ENCODE results near the gene RSPH1. TPM values are rescaled to one million over a fixed set of nuclear protein-coding genes. Genes with fewer than 3 reads are reported as not detected.

RSPH1 gene
- total and polyA plus RNA-seq, 2 of the 8 experiments (the other 6 are each of a cell fraction or from before 2014, with no cell fraction given): 0.24 TPM; not detected in 1

DNA sequence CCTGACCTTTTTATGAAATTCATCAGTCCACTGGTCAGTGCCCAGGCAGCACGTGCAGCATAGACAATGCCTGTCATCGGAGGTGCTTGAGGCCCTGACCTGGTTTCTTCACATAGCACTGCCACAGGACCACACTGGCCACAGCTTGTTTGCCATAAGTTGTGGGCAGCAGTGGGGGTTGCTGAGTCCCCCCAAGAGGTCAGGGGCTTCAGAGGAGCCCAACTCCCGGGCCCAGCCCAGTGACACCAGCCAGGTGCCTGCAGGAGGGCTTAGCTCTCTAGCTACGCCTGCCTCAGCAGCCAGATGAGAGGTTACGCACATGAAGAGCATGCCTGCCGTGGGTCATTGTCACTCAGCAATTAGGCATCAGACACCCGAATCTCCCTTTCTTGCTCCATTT lies 50.7 kb downstream of the RSPH1 start:
- Histone ChIP-seq H2AK5ac (ENCODE audit: low read depth, low read length) (no peak overlapping the region), H3K9ac (replicated peaks in 1 of 4; ENCODE audit: extremely low read depth in 1 of 4, low read depth in 3 of 4, low read length in 3 of 4) (no peak overlapping the region), H3K4me3 (ENCODE audit: extremely low read depth in 1 of 4, insufficient read depth in 2 of 4, low read depth in 3 of 4, low read length in 4 of 4) (no peak overlapping the region), H3K18ac (ENCODE audit: extremely low read depth, low read length) (no peak overlapping the region), H2BK120ac (replicated peaks; ENCODE audit: low read depth, low read length) (no peak overlapping the region), H3K14ac (ENCODE audit: insufficient read length) (no peak overlapping the region), H3K79me1 (ENCODE audit: low read depth, low read length) (no peaks in the 10 kb centered on the region), H3K36me3 (ENCODE audit: control insufficient read depth in 2 of 4, insufficient read depth in 4 of 4, low read length in 3 of 4) (no peaks in the 10 kb centered on the region), H2BK15ac (ENCODE audit: low read length) (no peak overlapping the region), H3K23ac (ENCODE audit: insufficient read length) (no peak overlapping the region), H3K4me1 (replicated peaks in 1 of 4; ENCODE audit: control insufficient read depth in 3 of 4, insufficient read depth in 4 of 4, low read length in 3 of 4) (no peaks in the 10 kb centered on the region; a peak in 1 of 7 replicates), H2BK20ac (ENCODE audit: low read length) (no peak overlapping the region), H3K4me2 (ENCODE audit: insufficient read depth in 1 of 2, low read depth in 2 of 2, low read length in 2 of 2) (no peak overlapping the region), H3K27ac (ENCODE audit: low read depth, low read length) (no peak overlapping the region), H4K20me1 (replicated peaks in 1 of 2; ENCODE audit: control insufficient read depth in 1 of 2, insufficient read depth in 2 of 2, low read length in 2 of 2) (peaks cover 0 to 4% of the 10 kb centered on the region in 2 experiments), H3K56ac (replicated peaks; ENCODE audit: insufficient read length, low read depth, low read length) (no peak overlapping the region), H3K27me3 (replicated peaks in 1 of 4; ENCODE audit: control insufficient read depth in 3 of 4, extremely low read depth in 1 of 4, insufficient read depth in 3 of 4, low read length in 3 of 4) (no peaks in the 10 kb centered on the region), H4K91ac (replicated peaks; ENCODE audit: insufficient read length, low read length) (no peak overlapping the region), H3K9me3 (ENCODE audit: insufficient read depth in 2 of 2, low read depth in 1 of 2, low read length in 1 of 2) (no peaks in the 10 kb centered on the region), H2BK5ac (ENCODE audit: low read depth, low read length) (no peak overlapping the region), H3K79me2 (ENCODE audit: control insufficient read depth in 1 of 2, insufficient read depth in 2 of 2, low read length in 2 of 2) (no peaks in the 10 kb centered on the region), H3K23me2 (ENCODE audit: low read depth, low read length) (no peaks in the 10 kb centered on the region), H2AFZ (ENCODE audit: low read length) (no peak overlapping the region), H2BK12ac (ENCODE audit: low read depth, low read length) (no peak overlapping the region), H4K5ac (ENCODE audit: insufficient read length, low read depth, low read length) (no peak overlapping the region), H4K8ac (ENCODE audit: extremely low read depth, insufficient read depth, low read length) (no peak overlapping the region; the same call in 1 of the 2 replicates), H3K4ac (replicated peaks; ENCODE audit: insufficient read length, low read depth, low read length) (no peak overlapping the region)
- POLR2A ChIA-PET (ENCODE audit: partially characterized antibody): no interaction called here
- CTCF ChIA-PET (ENCODE audit: partially characterized antibody): interaction anchor here (1.2 to 2.4 kb wide), 9 partner anchors 24 to 300 kb away, joined by 3 to 7 read pairs (median 3); no protein-coding TSS in a partner anchor
- WGBS, 2 experiments (ENCODE audit: extremely low coverage in 1 of 2, insufficient coverage in 1 of 2, insufficient read length in 1 of 2, insufficient replicate concordance in 2 of 2, low coverage in 1 of 2, low lambda C conversion rate in 2 of 2, missing lambda C conversion rate in 1 of 2): 86% methylated on average over 7 of the region's 7 CpGs; no CpG with 5 or more reads in 1 of the 2 experiments
- FAIRE-seq: no peak
- no peak for DNase-seq (ENCODE audit: low read depth in 1 of 2, low spot score in 2 of 2)
- no peak for TF ChIP-seq GTF2F1 (IDR thresholded peaks at IDR 0.05; ENCODE audit: borderline replicate concordance, low read depth, low read length)
- no peak for TF ChIP-seq CTCF (IDR thresholded peaks at IDR 0.05; ENCODE audit: control extremely low read depth in 1 of 3, insufficient read depth in 1 of 3, low read depth in 1 of 3, low read length in 3 of 3)
- no peak for TF ChIP-seq ASH2L (IDR thresholded peaks at IDR 0.05; ENCODE audit: low read length)
- TF ChIP-seq CEBPB (IDR thresholded peaks at IDR 0.05; ENCODE audit: low read depth, low read length): no peak
- TF ChIP-seq NANOG (IDR thresholded peaks at IDR 0.05; ENCODE audit: insufficient read depth, low read depth, low read length, poor library complexity, severe bottlenecking): no peak
- TF ChIP-seq CBX8 (IDR thresholded peaks at IDR 0.05; ENCODE audit: borderline replicate concordance, low read depth, low read length): no peak
- no peak for TF ChIP-seq PHF8 (conservative IDR thresholded peaks at IDR 0.05; ENCODE audit: low read depth, low read length)
- no peak for TF ChIP-seq KDM4A (IDR thresholded peaks at IDR 0.05; ENCODE audit: low read depth, low read length, severe bottlenecking)
- TF ChIP-seq SP4 (IDR thresholded peaks at IDR 0.05; ENCODE audit: low read length): no peak
- no peak for TF ChIP-seq JUN (IDR thresholded peaks at IDR 0.05; ENCODE audit: low read depth, low read length)
- TF ChIP-seq CTBP2 (IDR thresholded peaks at IDR 0.05; ENCODE audit: borderline replicate concordance, insufficient read depth, insufficient read length, low read length): no peak
- TF ChIP-seq POLR2A (IDR thresholded peaks at IDR 0.05; ENCODE audit: control extremely low read depth in 1 of 2, low read depth in 2 of 2, low read length in 2 of 2): no peak

Data from H1 (cell line).